Astrocyte (in vitro differentiated cells and primary cell): ENCODE data around the gene SECISBP2L. TPM values are rescaled to one million over a fixed set of nuclear protein-coding genes. Genes with fewer than 3 reads are reported as not detected.

Experiments
- DNase-seq: peaks from one replicate; pipeline ENCODE4 v3.0.0-alpha.2; 2010; ENCODE audit warnings: low read depth
- FAIRE-seq: peaks from 2 replicates; lab custom pipeline; 2011; peaks lifted over from hg19 to GRCh38; lab: Jason Lieb, UNC
- H2AFZ ChIP-seq: 2 replicates; pipeline ENCODE4 v1.6.0; 2012; ENCODE audit warnings: low read depth, low read length, inconsistent platforms
- H3K27ac ChIP-seq: 2 replicates; pipeline ENCODE4 v1.5.1; 2011; ENCODE audit warnings: low read depth, low read length, inconsistent platforms
- H3K27me3 ChIP-seq: 2 replicates; pipeline ENCODE4 v1.6.0; 2011; ENCODE audit warnings: low read length, inconsistent platforms; ENCODE audit not compliant: insufficient read depth
- H3K36me3 ChIP-seq: 2 replicates; pipeline ENCODE4 v1.5.1; 2011; ENCODE audit warnings: low read length, inconsistent platforms; ENCODE audit not compliant: insufficient read depth
- H3K4me1 ChIP-seq: 2 replicates; pipeline ENCODE4 v1.5.1; 2011; ENCODE audit warnings: low read length, inconsistent platforms; ENCODE audit not compliant: insufficient read depth
- H3K4me2 ChIP-seq: 2 replicates; pipeline ENCODE4 v1.6.0; 2012; ENCODE audit warnings: low read length, inconsistent platforms
- H3K4me3 ChIP-seq: 2 replicates; pipeline ENCODE4 v1.5.1; 2011; ENCODE audit warnings: low read depth, mild to moderate bottlenecking, low read length, inconsistent platforms; ENCODE audit not compliant: insufficient read depth
- H3K79me2 ChIP-seq: 2 replicates; pipeline ENCODE4 v1.6.0; 2012; ENCODE audit warnings: mild to moderate bottlenecking, low read length, inconsistent platforms; ENCODE audit not compliant: insufficient read depth
- H3K9ac ChIP-seq: 2 replicates; pipeline ENCODE4 v1.6.0; 2012; ENCODE audit warnings: mild to moderate bottlenecking, low read length, inconsistent platforms
- H3K9me3 ChIP-seq: 2 replicates; pipeline ENCODE4 v1.5.1; 2012; ENCODE audit warnings: low read depth, mild to moderate bottlenecking, low read length, inconsistent platforms; ENCODE audit not compliant: insufficient read depth
- H4K20me1 ChIP-seq: 2 replicates; pipeline ENCODE4 v1.6.0; 2012; ENCODE audit warnings: low read length, inconsistent platforms; ENCODE audit not compliant: insufficient read depth
- H3K27ac Mint-ChIP-seq: one replicate; pipeline ENCODE4 v1.8.0; 2021; ENCODE audit warnings: mild to moderate bottlenecking, mixed read lengths; ENCODE audit not compliant: unreplicated experiment
- H3K27me3 Mint-ChIP-seq: one replicate; pipeline ENCODE4 v1.8.0; 2021; ENCODE audit warnings: low read depth, mixed read lengths; ENCODE audit not compliant: unreplicated experiment
- H3K36me3 Mint-ChIP-seq: one replicate; pipeline ENCODE4 v1.8.0; 2021; ENCODE audit warnings: low read depth, mixed read lengths; ENCODE audit not compliant: unreplicated experiment
- H3K4me1 Mint-ChIP-seq: one replicate; pipeline ENCODE4 v1.8.0; 2021; ENCODE audit warnings: low read depth, mixed read lengths; ENCODE audit not compliant: unreplicated experiment
- H3K4me3 Mint-ChIP-seq: one replicate; pipeline ENCODE4 v1.8.0; 2021; ENCODE audit warnings: mild to moderate bottlenecking, moderate library complexity, mixed read lengths; ENCODE audit not compliant: unreplicated experiment
- H3K9me3 Mint-ChIP-seq: one replicate; pipeline ENCODE4 v1.8.0; 2021; ENCODE audit warnings: mild to moderate bottlenecking, mixed read lengths; ENCODE audit not compliant: unreplicated experiment
- CTCF ChIP-seq: IDR thresholded peaks from 2 replicates; pipeline ENCODE4 v1.5.1; 2011; ENCODE audit warnings: low read depth, mild to moderate bottlenecking, inconsistent platforms, low read length, moderate library complexity; ENCODE audit not compliant: insufficient read depth
- EZH2 ChIP-seq: IDR thresholded peaks from 2 replicates; pipeline ENCODE4 v1.6.1; 2012; ENCODE audit warnings: mild to moderate bottlenecking, low read length, inconsistent platforms; ENCODE audit not compliant: insufficient read depth
- total RNA-seq: library from RNA; stranded (reverse); gene quantifications from 2 replicates; pipeline ENCODE4 v1.2.1, GENCODE V29; 2021

SECISBP2L gene
- total RNA-seq, 1 donor from 2014 or later, result 52.5 TPM

GRCh38 chr15:49032601-49033145 is 13.6 kb downstream of the SECISBP2L start:
- peaks cover 7% of the 10 kb centered on the region for H3K36me3 ChIP-seq
- Mint-ChIP-seq H3K27me3 (no peaks in the 10 kb centered on the region), H3K9me3 (no peaks in the 10 kb centered on the region), H3K4me1 (peaks cover 25% of the 10 kb centered on the region), H3K36me3 (peaks cover 8% of the 10 kb centered on the region), H3K27ac (no peak overlapping the region), H3K4me3 (no peak overlapping the region)
- peak; percentile 50 for FAIRE-seq
- DNase-seq, result peak; percentile 42
- H4K20me1 ChIP-seq, result peaks cover 4% of the 10 kb centered on the region
- no peak overlapping the region for H3K27ac ChIP-seq
- peaks cover 29% of the 10 kb centered on the region for H3K79me2 ChIP-seq
- H3K4me2 ChIP-seq, result no peak overlapping the region
- peaks cover 5% of the 10 kb centered on the region for H3K4me1 ChIP-seq
- no peak overlapping the region for H2AFZ ChIP-seq
- no peaks in the 10 kb centered on the region for H3K27me3 ChIP-seq
- TF ChIP-seq CTCF (no peak), EZH2 (no peak)
- H3K4me3 ChIP-seq, result no peak overlapping the region
- no peaks in the 10 kb centered on the region for H3K9me3 ChIP-seq
- no peak overlapping the region for H3K9ac ChIP-seq

GRCh38 chr15:49031804-49032203 is 14.4 kb downstream of the SECISBP2L start:
- FAIRE-seq (no peak), DNase-seq (peak; percentile 44)
- H3K9me3 Mint-ChIP-seq, result no peaks in the 10 kb centered on the region
- no peak overlapping the region for H2AFZ ChIP-seq
- peaks cover 21% of the 10 kb centered on the region for H3K79me2 ChIP-seq
- H3K27me3 Mint-ChIP-seq, result no peaks in the 10 kb centered on the region
- TF ChIP-seq EZH2 (no peak), CTCF (no peak)
- no peaks in the 10 kb centered on the region for H4K20me1 ChIP-seq
- H3K9ac ChIP-seq, result no peak overlapping the region
- H3K4me3 Mint-ChIP-seq, result no peak overlapping the region
- no peak overlapping the region for H3K27ac ChIP-seq
- peaks cover 7% of the 10 kb centered on the region for H3K36me3 ChIP-seq
- H3K4me2 ChIP-seq, result no peak overlapping the region
- H3K27me3 ChIP-seq, result no peaks in the 10 kb centered on the region
- H3K4me1 ChIP-seq, result peaks cover 3% of the 10 kb centered on the region
- peaks cover 17% of the 10 kb centered on the region for H3K4me1 Mint-ChIP-seq
- H3K4me3 ChIP-seq, result no peak overlapping the region
- no peaks in the 10 kb centered on the region for H3K9me3 ChIP-seq
- H3K36me3 Mint-ChIP-seq, result peaks cover 8% of the 10 kb centered on the region
- H3K27ac Mint-ChIP-seq, result no peak overlapping the region

GRCh38 chr15:49026700-49027099 is 19.5 kb downstream of the SECISBP2L start:
- no peak overlapping the region for H3K4me3 ChIP-seq
- H3K27ac ChIP-seq, result no peak overlapping the region
- H4K20me1 ChIP-seq, result no peaks in the 10 kb centered on the region
- H3K9ac ChIP-seq, result no peak overlapping the region
- DNase-seq (no peak), FAIRE-seq (no peak)
- no peaks in the 10 kb centered on the region for H3K4me1 ChIP-seq
- H3K9me3 ChIP-seq, result no peaks in the 10 kb centered on the region
- TF ChIP-seq EZH2 (no peak), CTCF (no peak)
- no peaks in the 10 kb centered on the region for H3K27me3 ChIP-seq
- no peak overlapping the region for H3K27ac Mint-ChIP-seq
- H3K36me3 ChIP-seq, result peaks cover 3% of the 10 kb centered on the region
- no peaks in the 10 kb centered on the region for H3K27me3 Mint-ChIP-seq
- no peaks in the 10 kb centered on the region for H3K79me2 ChIP-seq
- no peaks in the 10 kb centered on the region for H3K9me3 Mint-ChIP-seq
- no peak overlapping the region for H2AFZ ChIP-seq
- no peak overlapping the region for H3K4me3 Mint-ChIP-seq
- H3K4me2 ChIP-seq, result no peak overlapping the region
- peaks cover 1% of the 10 kb centered on the region for H3K4me1 Mint-ChIP-seq
- peaks cover 10% of the 10 kb centered on the region for H3K36me3 Mint-ChIP-seq
